Gastroesophageal sphincter (tissue), 4 donors: Measurements from ENCODE around the gene HDGF. TPM values are rescaled to one million over a fixed set of nuclear protein-coding genes. Genes with fewer than 3 reads are reported as not detected.

Source experiments
- ATAC-seq: fragments of 150-250 bp; one replicate; pipeline ENCODE4 v1.9.1; 2016; ENCODE audit warnings: mild to moderate bottlenecking, moderate library complexity
- H3K27ac ChIP-seq, 4 donors: fragments of 200-600 bp; sonication (generic) in 3 of 4; 1 replicate in 3 of 4; 2 replicates in 1 of 4; pipeline ENCODE4 v1.5.1; 2016 to 2019
- H3K27me3 ChIP-seq: fragments of 200-600 bp; sonication (generic); one replicate; pipeline ENCODE4 v1.5.1; 2019
- H3K36me3 ChIP-seq, 2 donors: fragments of 200-600 bp; sonication (generic); one replicate each; pipeline ENCODE4 v1.5.1; 2019; ENCODE audit warnings: control low read depth in 1 of 2
- H3K4me1 ChIP-seq, 3 donors: fragments of 200-600 bp; sonication (generic); 1 replicate in 2 of 3; 2 replicates in 1 of 3; pipeline ENCODE4 v1.5.1; 2016 to 2019; ENCODE audit warnings: control low read depth in 2 of 3
- H3K4me3 ChIP-seq, 2 donors: fragments of 200-600 bp; sonication (generic); one replicate each; pipeline ENCODE4 v1.5.1; 2019; ENCODE audit warnings: mild to moderate bottlenecking in 1 of 2, moderate library complexity in 1 of 2
- H3K9me3 ChIP-seq, 3 donors: fragments of 200-600 bp; sonication (generic); one replicate each; pipeline ENCODE4 v1.5.1; 2017 to 2019; ENCODE audit warnings: control low read depth in 2 of 3
- EP300 ChIP-seq: sonication (generic); formaldehyde crosslinking; IDR thresholded peaks from one replicate; pipeline ENCODE4 v1.6.1; 2017; ENCODE audit warnings: antibody characterized with exemption, mild to moderate bottlenecking
- POLR2A ChIP-seq, 2 donors: fragments of 450-650 bp; IDR thresholded peaks; one replicate each; pipeline ENCODE4 v1.6.1; 2017; ENCODE audit warnings: antibody characterized with exemption in 2 of 2, mild to moderate bottlenecking in 2 of 2, moderate library complexity in 1 of 2
- POLR2AphosphoS5 ChIP-seq: sonication (generic); formaldehyde crosslinking; IDR thresholded peaks from one replicate; pipeline ENCODE4 v1.6.1; 2017; ENCODE audit warnings: antibody characterized with exemption
- WGBS, 2 donors: methylation state at CpG; one replicate each; pipeline ENCODE4 v1.1.5; 2018; ENCODE audit warnings: low coverage in 1 of 2; 5-methylcytosine and 5-hydroxymethylcytosine counted together
- total RNA-seq, 4 donors: library from RNA; depleted of rRNA; stranded (reverse); fragments of >200 nt; gene quantifications; one replicate each; pipeline ENCODE4 v1.1.0, GENCODE V29; 2016
- TF ChIP-seq, protein P1 (sequence below), 4 experiments: fragments of 200-600 bp in 2 of 4; fragments of 450-650 bp in 2 of 4; sonication (generic) in 1 of 4; IDR thresholded peaks; one replicate each; pipeline ENCODE4 v1.5.1; 2017 to 2019; ENCODE audit warnings: antibody characterized with exemption in 4 of 4, mild to moderate bottlenecking in 2 of 4, moderate library complexity in 2 of 4

The HDGF gene
- 100 to 1,000 TPM; 138 to 237 (median 186) TPM for total RNA-seq

GRCh38 chr1:156751451-156751756 lies at the start of gene HDGF:
HDGF (minus strand) TSS chr1:156751675; CDS start chr1:156751429, 246 bp downstream.
- no peaks in the 10 kb centered on the region for H3K27me3 ChIP-seq
- ATAC-seq = no peak
- WGBS, 2 donors = 0% methylated on average over 11 of the region's 48 CpGs; no CpG with 5 or more reads in 1 of the 2 donors
- peak within 1 kb of the TSS; percentile 92 to 100 (median 98) for H3K27ac ChIP-seq
- H3K9me3 ChIP-seq = no peaks in the 10 kb centered on the region
- H3K4me3 ChIP-seq = peak within 1 kb of the TSS; percentile 97 to 98
- peaks cover 0 to 52% (median 30%) of the 10 kb centered on the region in 3 donors for H3K4me1 ChIP-seq
- TF ChIP-seq POLR2A (IDR thresholded peaks at IDR 0.05) = peak in 1 of 2 donors; percentile 29
- TF ChIP-seq, protein P1, sequence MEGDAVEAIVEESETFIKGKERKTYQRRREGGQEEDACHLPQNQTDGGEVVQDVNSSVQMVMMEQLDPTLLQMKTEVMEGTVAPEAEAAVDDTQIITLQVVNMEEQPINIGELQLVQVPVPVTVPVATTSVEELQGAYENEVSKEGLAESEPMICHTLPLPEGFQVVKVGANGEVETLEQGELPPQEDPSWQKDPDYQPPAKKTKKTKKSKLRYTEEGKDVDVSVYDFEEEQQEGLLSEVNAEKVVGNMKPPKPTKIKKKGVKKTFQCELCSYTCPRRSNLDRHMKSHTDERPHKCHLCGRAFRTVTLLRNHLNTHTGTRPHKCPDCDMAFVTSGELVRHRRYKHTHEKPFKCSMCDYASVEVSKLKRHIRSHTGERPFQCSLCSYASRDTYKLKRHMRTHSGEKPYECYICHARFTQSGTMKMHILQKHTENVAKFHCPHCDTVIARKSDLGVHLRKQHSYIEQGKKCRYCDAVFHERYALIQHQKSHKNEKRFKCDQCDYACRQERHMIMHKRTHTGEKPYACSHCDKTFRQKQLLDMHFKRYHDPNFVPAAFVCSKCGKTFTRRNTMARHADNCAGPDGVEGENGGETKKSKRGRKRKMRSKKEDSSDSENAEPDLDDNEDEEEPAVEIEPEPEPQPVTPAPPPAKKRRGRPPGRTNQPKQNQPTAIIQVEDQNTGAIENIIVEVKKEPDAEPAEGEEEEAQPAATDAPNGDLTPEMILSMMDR (IDR thresholded peaks at IDR 0.05) = no peak
- no peak for TF ChIP-seq POLR2AphosphoS5
- TF ChIP-seq EP300 = no peak
- H3K36me3 ChIP-seq = no peaks in the 10 kb centered on the region

DNA sequence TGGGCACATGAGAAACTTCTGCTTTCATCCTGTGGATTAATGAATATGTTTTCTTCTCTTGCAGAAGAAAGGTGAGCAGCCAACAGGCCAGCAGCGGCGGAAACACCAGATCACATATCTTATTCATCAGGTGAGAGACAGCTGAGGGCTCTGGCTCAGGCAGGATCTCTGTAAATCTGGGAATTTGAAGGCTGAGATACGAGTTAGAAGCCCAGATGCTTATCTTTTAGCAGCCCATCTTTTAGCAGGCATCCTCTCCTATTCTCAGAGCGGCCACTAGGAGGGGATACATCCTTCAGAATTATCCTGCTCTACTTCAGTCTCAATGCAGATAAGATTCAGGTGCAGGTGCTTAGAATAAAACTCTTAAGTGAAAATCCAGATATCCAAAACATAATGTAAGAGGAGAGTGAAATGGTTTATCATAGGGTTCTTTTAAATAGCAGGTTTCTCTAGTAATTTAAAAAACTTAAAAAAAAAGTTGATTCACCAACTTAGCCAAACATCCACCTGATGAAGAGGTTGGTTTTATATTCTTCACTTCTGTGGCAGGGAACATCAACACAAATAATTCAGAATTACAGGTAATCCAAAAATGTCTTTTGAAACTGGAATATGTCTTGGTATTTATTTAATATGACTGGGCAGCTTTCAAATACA lies 45.9 kb upstream of the HDGF start:
- no peaks in the 10 kb centered on the region for H3K27me3 ChIP-seq
- ATAC-seq = no peak
- WGBS, 2 donors = 53% methylated on average over 4 of the region's 4 CpGs; no CpG with 5 or more reads in 1 of the 2 donors
- no peak overlapping the region for H3K27ac ChIP-seq
- H3K4me1 ChIP-seq = peaks cover 0 to 9% (median 0%) of the 10 kb centered on the region in 3 donors
- no peak for TF ChIP-seq POLR2A (IDR thresholded peaks at IDR 0.05)
- no peak for TF ChIP-seq EP300
- TF ChIP-seq, protein P1 (IDR thresholded peaks at IDR 0.05) = peak in 3 of 4 experiments; percentile 56 to 64 (median 59)
- TF ChIP-seq POLR2AphosphoS5 = no peak
- H3K36me3 ChIP-seq = peaks cover 8 to 100% of the 10 kb centered on the region in 2 donors
- H3K9me3 ChIP-seq = no peaks in the 10 kb centered on the region
- no peak overlapping the region for H3K4me3 ChIP-seq

DNA sequence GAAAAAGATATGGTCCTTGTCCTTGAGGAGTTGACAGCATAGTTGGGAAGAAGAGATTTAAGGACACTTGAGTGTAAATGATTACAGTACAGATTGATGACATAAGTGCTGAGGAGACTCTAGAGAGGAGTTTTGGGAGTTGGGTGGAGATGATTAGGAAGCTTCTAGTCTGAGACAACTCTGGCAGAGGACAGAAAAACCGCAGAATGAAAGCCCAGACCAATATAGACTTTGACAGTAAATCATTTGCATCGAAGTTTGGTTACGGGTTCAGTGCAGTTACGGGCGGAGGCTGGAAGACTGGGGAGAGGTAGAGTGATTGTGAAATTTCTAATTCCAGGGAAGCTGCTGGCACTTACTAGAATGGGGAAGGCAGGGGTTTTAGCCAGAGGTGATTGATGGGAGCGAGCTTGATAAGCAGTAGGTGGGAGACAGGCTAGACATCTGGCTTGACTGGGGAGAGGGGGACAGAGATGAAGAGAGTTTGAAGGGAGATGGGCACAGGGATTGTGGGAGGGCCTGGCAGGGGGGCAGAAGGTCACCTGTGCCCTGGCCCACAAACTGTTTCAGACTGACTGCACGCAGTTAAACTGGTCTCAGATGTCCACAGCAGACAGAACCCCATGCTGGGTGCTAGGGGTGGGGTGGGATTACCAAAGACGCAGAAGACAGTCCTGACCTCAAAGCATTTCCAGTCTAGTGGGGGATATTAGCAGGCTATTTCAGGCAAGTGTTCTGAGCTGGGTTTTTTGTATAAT lies 45.0 kb upstream of the HDGF start:
- H3K9me3 ChIP-seq = no peaks in the 10 kb centered on the region
- peaks cover 8 to 100% of the 10 kb centered on the region in 2 donors for H3K36me3 ChIP-seq
- no peak overlapping the region for H3K27ac ChIP-seq
- H3K27me3 ChIP-seq = no peaks in the 10 kb centered on the region
- ATAC-seq = no peak
- WGBS, 2 donors = 79 to 90% methylated on average over 7 to 8 of the region's 8 CpGs
- TF ChIP-seq EP300 = no peak
- no peak for TF ChIP-seq POLR2AphosphoS5
- TF ChIP-seq, protein P1 (IDR thresholded peaks at IDR 0.05) = no peak
- no peak overlapping the region for H3K4me3 ChIP-seq
- peaks cover 0 to 5% (median 0%) of the 10 kb centered on the region in 3 donors for H3K4me1 ChIP-seq

- 52 to 53% methylated on average over 7 of the region's 7 CpGs for WGBS, 2 donors
- Histone ChIP-seq H3K9me3 (no peaks in the 10 kb centered on the region), H3K4me1 (no peaks in the 10 kb centered on the region), H3K27ac (no peak overlapping the region), H3K27me3 (no peaks in the 10 kb centered on the region), H3K36me3 (peaks cover 8 to 100% of the 10 kb centered on the region in 2 donors), H3K4me3 (no peak overlapping the region)
- TF ChIP-seq POLR2AphosphoS5 (no peak), POLR2A (IDR thresholded peaks at IDR 0.05) (no peak), EP300 (no peak)
- TF ChIP-seq, protein P1 (IDR thresholded peaks at IDR 0.05) = no peak
- ATAC-seq = no peak
Measured at GRCh38 chr1:156795787-156796186, 44.3 kb upstream of the HDGF start.

GRCh38 chr1:156795374-156795733 lies 43.9 kb upstream of the HDGF start:
- Histone ChIP-seq H3K36me3 (peaks cover 5 to 100% of the 10 kb centered on the region in 2 donors), H3K27me3 (no peaks in the 10 kb centered on the region), H3K4me1 (no peaks in the 10 kb centered on the region), H3K4me3 (no peak overlapping the region), H3K9me3 (no peaks in the 10 kb centered on the region), H3K27ac (no peak overlapping the region)
- TF ChIP-seq POLR2A (IDR thresholded peaks at IDR 0.05) (no peak), POLR2AphosphoS5 (no peak), EP300 (no peak)
- TF ChIP-seq, protein P1 (IDR thresholded peaks at IDR 0.05) = no peak
- ATAC-seq = no peak
- 90 to 95% methylated on average over 2 to 4 of the region's 5 CpGs for WGBS, 2 donors
